HuH-7.5 (cell line): ENCODE data around the gene CHRNB1.

Experiments
- DNase-seq: peaks from one replicate; pipeline ENCODE4 v3.0.0; 2011; ENCODE audit warnings: low spot score

Gene CHRNB1

GRCh38 chr17:7415784-7416183, 29.1 kb upstream of the CHRNB1 start:
- DNase-seq: no peak

GRCh38 chr17:7416323-7416722, 28.5 kb upstream of the CHRNB1 start:
- no peak for DNase-seq

GRCh38 chr17:7417056-7417655, 27.7 kb upstream of the CHRNB1 start:
- DNase-seq: no peak

- no peak for DNase-seq
Measured at GRCh38 chr17:7418472-7419152, 26.2 kb upstream of the CHRNB1 start.

GRCh38 chr17:7419819-7420610, 24.8 kb upstream of the CHRNB1 start, which contains the start of gene SPEM1:
Gene SPEM1 (plus strand): TSS chr17:7420324. CDS start chr17:7420385, 61 bp downstream.
- no peak for DNase-seq

- no peak for DNase-seq
Measured at GRCh38 chr17:7421186-7421585, 23.7 kb upstream of the CHRNB1 start.

GRCh38 chr17:7423679-7424078, 21.2 kb upstream of the CHRNB1 start:
- no peak for DNase-seq

- DNase-seq: no peak
Measured at GRCh38 chr17:7425316-7425715, 19.5 kb upstream of the CHRNB1 start, which contains the start of gene SPEM2. Gene SPEM2 (plus strand): TSS chr17:7425616. CDS start chr17:7425689, 73 bp downstream.

- DNase-seq: no peak
Measured at GRCh38 chr17:7425756-7426155, 19.1 kb upstream of the CHRNB1 start.

GRCh38 chr17:7426203-7426863, 18.5 kb upstream of the CHRNB1 start:
- DNase-seq: no peak

- no peak for DNase-seq
Measured at GRCh38 chr17:7426896-7427489, 17.9 kb upstream of the CHRNB1 start.

- no peak for DNase-seq
Measured at GRCh38 chr17:7427549-7427948, 17.3 kb upstream of the CHRNB1 start.

GRCh38 chr17:7428557-7428956, 16.3 kb upstream of the CHRNB1 start, which contains the start of gene SPEM3:
Gene SPEM3 (plus strand): TSS chr17:7428857. CDS start chr17:7428903, 46 bp downstream.
- DNase-seq: no peak

GRCh38 chr17:7429722-7430121, 15.1 kb upstream of the CHRNB1 start:
- no peak for DNase-seq

- no peak for DNase-seq
Measured at GRCh38 chr17:7431231-7431630, 13.6 kb upstream of the CHRNB1 start.

- no peak for DNase-seq
Measured at GRCh38 chr17:7432296-7432695, 12.6 kb upstream of the CHRNB1 start.

- DNase-seq: no peak
Measured at GRCh38 chr17:7435676-7436555, 8.9 kb upstream of the CHRNB1 start.

GRCh38 chr17:7436556-7437368, 8.1 kb upstream of the CHRNB1 start:
- peak; percentile 80 for DNase-seq

GRCh38 chr17:7437369-7437863, 7.4 kb upstream of the CHRNB1 start:
- DNase-seq: no peak
